Gastroesophageal sphincter (tissue), 3 donors: ENCODE results near the gene COL1A1.

Experiments
- POLR2AphosphoS5 ChIP-seq: sonication (generic); formaldehyde crosslinking; IDR thresholded peaks from one replicate; pipeline ENCODE4 v1.6.1; 2017; ENCODE audit warnings: antibody characterized with exemption
- TF ChIP-seq, protein P1 (sequence below), 4 experiments: fragments of 200-600 bp in 2 of 4; fragments of 450-650 bp in 2 of 4; sonication (generic) in 1 of 4; IDR thresholded peaks; one replicate each; pipeline ENCODE4 v1.5.1; 2017 to 2019; ENCODE audit warnings: antibody characterized with exemption in 4 of 4, mild to moderate bottlenecking in 2 of 4, moderate library complexity in 2 of 4

DNA sequence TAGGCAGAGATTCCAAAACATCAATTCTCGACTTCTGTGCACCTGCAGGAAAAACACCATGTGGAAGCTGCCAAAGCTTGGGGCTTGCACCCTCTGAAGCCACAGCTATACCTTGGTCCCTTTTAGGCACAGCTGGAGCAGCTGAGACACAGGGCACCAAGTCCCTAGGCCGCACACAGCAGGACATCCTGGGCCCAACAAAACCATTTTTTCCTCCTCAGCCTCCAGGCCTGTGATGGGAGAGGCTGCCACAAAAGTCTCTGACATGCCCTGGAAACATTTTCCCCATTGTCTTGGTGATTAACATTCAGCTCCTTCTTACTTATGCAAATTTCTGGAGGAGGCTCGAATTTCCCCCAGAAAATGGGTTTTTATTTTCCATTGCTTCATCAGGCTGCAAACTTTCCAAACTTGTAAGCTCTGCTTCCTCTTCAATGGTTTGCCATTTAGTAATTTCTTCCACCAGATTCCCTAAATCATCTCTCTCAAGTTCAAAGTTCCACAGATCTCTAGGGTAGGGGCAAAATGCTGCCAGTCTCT is 24.3 kb upstream of the COL1A1 start:
- TF ChIP-seq, protein P1, sequence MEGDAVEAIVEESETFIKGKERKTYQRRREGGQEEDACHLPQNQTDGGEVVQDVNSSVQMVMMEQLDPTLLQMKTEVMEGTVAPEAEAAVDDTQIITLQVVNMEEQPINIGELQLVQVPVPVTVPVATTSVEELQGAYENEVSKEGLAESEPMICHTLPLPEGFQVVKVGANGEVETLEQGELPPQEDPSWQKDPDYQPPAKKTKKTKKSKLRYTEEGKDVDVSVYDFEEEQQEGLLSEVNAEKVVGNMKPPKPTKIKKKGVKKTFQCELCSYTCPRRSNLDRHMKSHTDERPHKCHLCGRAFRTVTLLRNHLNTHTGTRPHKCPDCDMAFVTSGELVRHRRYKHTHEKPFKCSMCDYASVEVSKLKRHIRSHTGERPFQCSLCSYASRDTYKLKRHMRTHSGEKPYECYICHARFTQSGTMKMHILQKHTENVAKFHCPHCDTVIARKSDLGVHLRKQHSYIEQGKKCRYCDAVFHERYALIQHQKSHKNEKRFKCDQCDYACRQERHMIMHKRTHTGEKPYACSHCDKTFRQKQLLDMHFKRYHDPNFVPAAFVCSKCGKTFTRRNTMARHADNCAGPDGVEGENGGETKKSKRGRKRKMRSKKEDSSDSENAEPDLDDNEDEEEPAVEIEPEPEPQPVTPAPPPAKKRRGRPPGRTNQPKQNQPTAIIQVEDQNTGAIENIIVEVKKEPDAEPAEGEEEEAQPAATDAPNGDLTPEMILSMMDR (IDR thresholded peaks at IDR 0.05), result no peak
- TF ChIP-seq POLR2AphosphoS5, result no peak
